Mucosa of descending colon (tissue), 3 donors: Measurements from ENCODE around the gene PRR35. TPM values are rescaled to one million over a fixed set of nuclear protein-coding genes. Genes with fewer than 3 reads are reported as not detected.

ENCODE experiments used
- ATAC-seq: fragments of 200-7000 bp; cut with Tn5 transposase; one replicate; pipeline ENCODE4 v1.9.1; 2020; ENCODE audit warnings: mild to moderate bottlenecking, moderate library complexity
- DNase-seq, 3 donors: peaks; one replicate each; pipeline ENCODE4 v3.0.0-alpha.2; 2020
- H3K36me3 ChIP-seq: fragments of 200-600 bp; one replicate; pipeline ENCODE4 v1.8.0; 2021; ENCODE audit warnings: low read depth, mild to moderate bottlenecking
- H3K4me1 ChIP-seq: fragments of 200-600 bp; one replicate; pipeline ENCODE4 v1.8.0; 2021; ENCODE audit warnings: low read depth, mild to moderate bottlenecking
- H3K4me3 ChIP-seq: fragments of 200-600 bp; one replicate; pipeline ENCODE4 v1.8.0; 2021; ENCODE audit warnings: mild to moderate bottlenecking
- H3K9me3 ChIP-seq: fragments of 200-600 bp; one replicate; pipeline ENCODE4 v1.8.0; 2021; ENCODE audit warnings: mild to moderate bottlenecking
- CTCF ChIP-seq: fragments of 200-600 bp; IDR thresholded peaks from one replicate; pipeline ENCODE4 v1.8.0; 2022; ENCODE audit warnings: antibody characterized with exemption, mild to moderate bottlenecking
- intact Hi-C, 2 donors: fragments of 100-400 bp; cut with DNase I in 1 of 2; cut with micrococcal nuclease in 1 of 2; formaldehyde crosslinking; loops; one replicate each; pipeline versions ENCODE4 v1.11.0 to v1.11.1; 2022; cut with DNase I, micrococcal nuclease
- total RNA-seq, 3 donors: library from RNA; stranded (reverse); fragmentation: NEBNext Ultra II Directional in 2 of 3; extraction: Animal tissue kit (Norgen Biotek cat#: 25700) in 2 of 3; gene quantifications; one replicate each; pipeline versions ENCODE4 v1.2.1 to v1.2.4, GENCODE V29; 2021 to 2023
- donor health status: DM: no; HTN: no; CAD: no; lungs with moderate emphysema.
- donor health status: DM: no; HTN: no; CAD: no.
- donor health status: DM: no; HTN: yes; CAD: no.

Gene PRR35
- total RNA-seq, 3 donors from 2014 or later = not detected

GRCh38 chr16:590188-590814, 30.1 kb downstream of the PRR35 start:
- DNase-seq (peak in 1 of 3 donors; percentile 75), ATAC-seq (no peak)
- no peaks in the 10 kb centered on the region for H3K9me3 ChIP-seq
- intact Hi-C loops = loop anchor here in 1 of 2 donors (10.0 kb wide), 1 partner anchor 64 kb away; no protein-coding TSS in a partner anchor
- H3K4me1 ChIP-seq = peaks cover 50% of the 10 kb centered on the region
- no peaks in the 10 kb centered on the region for H3K36me3 ChIP-seq
- no peak for TF ChIP-seq CTCF
- H3K4me3 ChIP-seq = peak overlapping the region; percentile 43

DNA sequence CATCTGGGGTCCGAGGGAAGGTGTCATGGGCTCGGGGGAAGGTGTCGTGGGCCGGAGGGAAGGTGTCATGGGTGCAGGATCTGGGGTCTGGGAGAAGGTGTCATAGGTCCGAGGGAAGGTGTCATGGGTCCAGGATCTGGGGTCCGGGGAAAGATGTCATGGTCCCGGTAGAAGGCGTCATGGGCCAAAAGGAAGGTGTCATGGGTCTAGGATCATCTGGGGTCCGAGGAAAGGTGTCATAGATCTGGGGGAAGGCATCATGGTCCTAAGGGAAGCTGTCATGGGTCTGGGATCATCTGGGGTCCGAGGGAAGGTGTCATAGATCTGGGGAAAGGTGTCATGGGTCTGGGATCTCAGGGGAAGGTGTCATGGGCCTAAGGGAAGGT, 30.6 kb downstream of the PRR35 start:
- intact Hi-C loops = loop anchor here in 1 of 2 donors (10.0 kb wide), 1 partner anchor 64 kb away; no protein-coding TSS in a partner anchor
- DNase-seq (no peak), ATAC-seq (no peak)
- Histone ChIP-seq H3K4me1 (peaks cover 53% of the 10 kb centered on the region), H3K9me3 (no peaks in the 10 kb centered on the region), H3K4me3 (peak overlapping the region; percentile 43), H3K36me3 (no peaks in the 10 kb centered on the region)
- no peak for TF ChIP-seq CTCF

GRCh38 chr16:591231-591630, 31.0 kb downstream of the PRR35 start:
- Histone ChIP-seq H3K9me3 (no peaks in the 10 kb centered on the region), H3K4me3 (no peak overlapping the region), H3K36me3 (no peaks in the 10 kb centered on the region), H3K4me1 (peaks cover 56% of the 10 kb centered on the region)
- ATAC-seq = no peak
- intact Hi-C loops = loop anchor here in 1 of 2 donors (10.0 kb wide), 1 partner anchor 64 kb away; no protein-coding TSS in a partner anchor
- no peak for DNase-seq
- TF ChIP-seq CTCF = no peak

- H3K4me1 ChIP-seq = peaks cover 55% of the 10 kb centered on the region
- H3K36me3 ChIP-seq = no peaks in the 10 kb centered on the region
- TF ChIP-seq CTCF = no peak
- DNase-seq = no peak
- ATAC-seq = no peak
- intact Hi-C loops = loop anchor here in 1 of 2 donors (10.0 kb wide), 1 partner anchor 63 kb away; no protein-coding TSS in a partner anchor
- no peak overlapping the region for H3K4me3 ChIP-seq
- H3K9me3 ChIP-seq = no peaks in the 10 kb centered on the region
These were observed 31.8 kb downstream of the PRR35 start for GRCh38 chr16:591892-592517.

GRCh38 chr16:592518-593306, 32.5 kb downstream of the PRR35 start:
- no peak overlapping the region for H3K4me3 ChIP-seq

More at GRCh38 chr16:592518-593306, 32.5 kb downstream of the PRR35 start:
- peaks cover 50% of the 10 kb centered on the region for H3K4me1 ChIP-seq
- DNase-seq (peak; percentile 50 to 75 (median 70)), ATAC-seq (no peak)
- no peaks in the 10 kb centered on the region for H3K9me3 ChIP-seq
- intact Hi-C loops = loop anchor here in 1 of 2 donors (10.0 kb wide), 1 partner anchor 62 kb away; no protein-coding TSS in a partner anchor
- no peak for TF ChIP-seq CTCF
- H3K36me3 ChIP-seq = no peaks in the 10 kb centered on the region
